PC-9 (cell line): Measurements from ENCODE around the gene GRIPAP1. TPM values are rescaled to one million over a fixed set of nuclear protein-coding genes. Genes with fewer than 3 reads are reported as not detected.

Experiments used
- BruUV-seq: library from RNA; stranded (reverse); fragments of 400-500 nt; replicated peaks from 2 replicates; lab custom pipeline; 2021; lab: Mats Ljungman, UMichigan
- CTCF ChIA-PET: fragments of 300-600 bp; sonication (Branson Sonifier 250); formaldehyde crosslinking; loops from one replicate; lab custom pipeline; 2022; ENCODE audit warnings: antibody characterized with exemption; lab: Charles Lee
- POLR2A ChIA-PET: fragments of 300-600 bp; sonication (Branson Sonifier 250); formaldehyde crosslinking; loops from one replicate; lab custom pipeline; 2022; ENCODE audit warnings: antibody characterized with exemption; ENCODE audit not compliant: unreplicated experiment; lab: Charles Lee
- DNase-seq, 2 experiments: peaks; one replicate each; pipeline versions ENCODE4 v3.0.0 to v3.0.0-alpha.2; 2015 to 2022; ENCODE audit warnings: mixed read lengths in 1 of 2
- H2AFZ ChIP-seq: fragments of 200-600 bp; sonication (generic); 2 replicates; pipeline ENCODE4 v1.8.1; 2017; ENCODE audit warnings: antibody characterized with exemption
- H3F3A ChIP-seq: fragments of 200-600 bp; sonication (generic); 2 replicates; pipeline ENCODE4 v1.8.1; 2017; ENCODE audit warnings: antibody characterized with exemption, mild to moderate bottlenecking, low read depth; ENCODE audit not compliant: insufficient read depth
- H3K27ac ChIP-seq: fragments of 200-600 bp; sonication (generic); 2 replicates; pipeline ENCODE4 v1.6.1; 2016; ENCODE audit warnings: mixed run types
- H3K27me3 ChIP-seq: fragments of 200-600 bp; sonication (generic); 2 replicates; pipeline ENCODE4 v1.6.1; 2016; ENCODE audit warnings: low read depth, mixed run types; ENCODE audit not compliant: insufficient read depth
- H3K36me3 ChIP-seq: fragments of 200-600 bp; sonication (generic); 2 replicates; pipeline ENCODE4 v1.6.1; 2016; ENCODE audit warnings: low read depth, mixed run types
- H3K4me1 ChIP-seq: fragments of 200-600 bp; sonication (generic); replicated peaks from 2 replicates; pipeline ENCODE4 v1.6.1; 2016; ENCODE audit warnings: mixed run types; ENCODE audit not compliant: insufficient read depth
- H3K4me2 ChIP-seq: fragments of 200-600 bp; sonication (generic); 2 replicates; pipeline ENCODE4 v1.6.1; 2017; ENCODE audit warnings: mixed run types
- H3K4me3 ChIP-seq: fragments of 200-600 bp; sonication (generic); 2 replicates; pipeline ENCODE4 v1.6.1; 2016; ENCODE audit warnings: mixed run types
- H3K79me2 ChIP-seq: fragments of 200-600 bp; sonication (generic); 2 replicates; pipeline ENCODE4 v1.6.1; 2017; ENCODE audit warnings: low read depth, mixed run types
- H3K9me2 ChIP-seq: fragments of 200-600 bp; sonication (generic); 2 replicates; pipeline ENCODE4 v1.8.1; 2017; ENCODE audit warnings: mild to moderate bottlenecking; ENCODE audit not compliant: insufficient read depth
- H3K9me3 ChIP-seq: fragments of 200-600 bp; sonication (generic); 2 replicates; pipeline ENCODE4 v1.8.1; 2016; ENCODE audit warnings: low read depth; ENCODE audit not compliant: insufficient read depth
- H4K20me1 ChIP-seq: fragments of 200-600 bp; sonication (generic); 2 replicates; pipeline ENCODE4 v1.8.1; 2017; ENCODE audit not compliant: insufficient read depth
- CTCF ChIP-seq: fragments of 200-600 bp; sonication (generic); conservative IDR thresholded peaks from 2 replicates; pipeline ENCODE4 v1.6.1; 2017; ENCODE audit warnings: mixed run types, antibody characterized with exemption, mild to moderate bottlenecking, moderate library complexity
- EZH2 ChIP-seq: fragments of 200-600 bp; sonication (generic); IDR thresholded peaks from 2 replicates; pipeline ENCODE4 v1.8.0; 2017; ENCODE audit warnings: antibody characterized with exemption, low read depth
- intact Hi-C: fragments of 100-400 bp; cut with micrococcal nuclease; formaldehyde crosslinking; loops from one replicate; pipeline ENCODE4 v1.10.0; 2022; ENCODE audit not compliant: unreplicated experiment
- total RNA-seq: library from RNA; stranded (reverse); gene quantifications from 2 replicates; pipeline ENCODE4 v1.2.3, GENCODE V29; 2021

The GRIPAP1 gene
- total RNA-seq, 1 experiment from 2014 or later, result 33.6 TPM

DNA sequence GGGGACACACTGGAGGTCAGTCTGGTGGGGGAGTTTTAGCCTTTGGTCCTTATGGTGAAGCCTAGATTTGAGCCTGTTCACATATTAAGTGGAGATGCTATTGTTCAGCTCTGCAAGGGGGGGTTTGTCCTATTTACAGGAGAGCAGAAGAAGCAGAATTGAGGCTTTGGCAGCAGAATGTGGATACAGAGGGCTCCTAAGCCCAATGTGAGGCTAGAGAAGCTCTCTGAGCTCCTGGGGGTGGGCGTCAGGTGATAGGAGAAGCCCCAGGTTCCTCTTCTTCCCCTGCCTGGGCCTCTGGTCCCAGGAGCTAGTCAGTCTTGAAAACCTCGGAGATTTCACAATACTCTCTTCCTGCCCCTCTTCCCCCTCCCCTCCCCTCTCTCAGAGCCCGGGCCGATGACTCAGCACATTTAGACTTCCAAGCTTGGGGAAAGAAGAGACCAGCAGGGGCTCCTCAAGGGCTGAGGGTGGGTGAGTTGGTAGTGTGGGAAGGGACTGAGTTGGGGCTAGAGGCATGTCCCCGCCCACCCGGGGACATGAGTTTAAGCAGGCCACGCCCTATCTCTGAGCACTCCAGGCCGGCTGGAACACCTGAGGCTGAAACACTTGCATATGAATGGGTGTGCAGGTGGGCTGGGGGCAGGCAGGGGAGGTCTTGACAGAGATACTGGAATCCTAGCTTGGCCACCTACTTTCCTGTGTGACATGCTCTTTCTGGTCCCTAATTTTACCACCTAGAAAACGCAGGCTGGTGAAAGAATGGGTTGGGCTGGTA lies 37.7 kb upstream of the GRIPAP1 start:
- Histone ChIP-seq H3K79me2 (peaks cover 26% of the 10 kb centered on the region), H2AFZ (no peak overlapping the region), H3K4me1 (peaks cover 17% of the 10 kb centered on the region), H3K4me3 (peak overlapping the region; percentile 58; the same call in 1 of the 2 replicates), H3F3A (no peaks in the 10 kb centered on the region), H3K9me2 (no peaks in the 10 kb centered on the region), H3K4me2 (peak overlapping the region; percentile 69), H4K20me1 (no peaks in the 10 kb centered on the region), H3K36me3 (no peaks in the 10 kb centered on the region), H3K9me3 (no peaks in the 10 kb centered on the region), H3K27me3 (no peaks in the 10 kb centered on the region), H3K27ac (peak overlapping the region; percentile 75)
- DNase-seq, result peak; percentile 75 to 84
- TF ChIP-seq EZH2 (no peak), CTCF (no peak)
- CTCF ChIA-PET, result interaction anchor here (0.6 kb wide), 1 partner anchor 66 kb away, joined by 6 read pairs; no protein-coding TSS in a partner anchor
- POLR2A ChIA-PET, result interaction anchor here (0.7 kb wide), 1 partner anchor 547 kb away, joined by 4 read pairs; no protein-coding TSS in a partner anchor
- intact Hi-C loops, result loop anchor here (5.0 to 10.0 kb wide), 5 partner anchors 37 to 277 kb away; partner anchors contain the start of genes GLOD5, GRIPAP1, OTUD5 and PRICKLE3
- BruUV-seq, result no TSS peak

- peaks cover 26% of the 10 kb centered on the region for H3K79me2 ChIP-seq
- H3K27me3 ChIP-seq, result no peaks in the 10 kb centered on the region
- H3K4me3 ChIP-seq, result no peak overlapping the region
- no peaks in the 10 kb centered on the region for H3K36me3 ChIP-seq
- H3K4me1 ChIP-seq, result peaks cover 17% of the 10 kb centered on the region
- no peaks in the 10 kb centered on the region for H4K20me1 ChIP-seq
- CTCF ChIA-PET, result interaction anchor here (0.5 kb wide), 1 partner anchor 36 kb away, joined by 3 read pairs; the partner anchor contains the start of gene GRIPAP1
- BruUV-seq, result no TSS peak
- H3K27ac ChIP-seq, result peak overlapping the region; percentile 63
- DNase-seq, result peak in 1 of 2 experiments; percentile 58
- peak overlapping the region; percentile 36; the same call in 1 of the 2 replicates for H3K4me2 ChIP-seq
- H2AFZ ChIP-seq, result no peak overlapping the region
- no peaks in the 10 kb centered on the region for H3K9me2 ChIP-seq
- TF ChIP-seq CTCF, result no peak
- no peak for TF ChIP-seq EZH2
- no peaks in the 10 kb centered on the region for H3F3A ChIP-seq
- POLR2A ChIA-PET, result no interaction called here
- intact Hi-C loops, result no loop called here
- H3K9me3 ChIP-seq, result no peaks in the 10 kb centered on the region
Measured at GRCh38 chrX:49037883-49038475, 35.9 kb upstream of the GRIPAP1 start.

DNA sequence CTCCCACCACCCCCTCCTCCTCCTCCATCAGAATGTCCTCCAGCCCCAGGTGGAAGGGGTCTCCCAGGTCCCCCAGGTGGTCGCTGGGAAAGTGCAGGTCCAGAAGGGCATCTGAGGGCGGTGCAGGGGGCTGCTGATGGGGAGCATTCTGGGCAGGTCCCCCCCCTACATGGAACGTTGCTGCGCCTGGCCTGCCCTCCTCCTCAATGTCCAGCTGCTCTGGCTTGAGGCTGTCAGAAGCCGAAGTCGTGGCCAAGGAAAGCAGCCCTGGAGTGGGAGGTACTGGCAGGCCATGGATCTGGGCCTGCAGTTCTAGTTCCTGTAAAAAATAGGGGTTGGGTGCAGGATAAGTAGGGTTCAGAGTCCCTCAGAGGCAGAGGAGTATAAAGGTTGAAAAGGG lies 28.2 kb upstream of the GRIPAP1 start:
- no peaks in the 10 kb centered on the region for H4K20me1 ChIP-seq
- H3K27me3 ChIP-seq, result no peaks in the 10 kb centered on the region
- BruUV-seq, result no TSS peak
- no peaks in the 10 kb centered on the region for H3K9me2 ChIP-seq
- intact Hi-C loops, result no loop called here
- no peak for TF ChIP-seq CTCF
- no peak for TF ChIP-seq EZH2
- CTCF ChIA-PET, result no interaction called here
- H3K4me2 ChIP-seq, result no peak overlapping the region
- H3K4me3 ChIP-seq, result no peak overlapping the region
- H3K36me3 ChIP-seq, result no peaks in the 10 kb centered on the region
- POLR2A ChIA-PET, result no interaction called here
- H3K27ac ChIP-seq, result no peak overlapping the region
- no peak for DNase-seq
- H3K4me1 ChIP-seq, result no peaks in the 10 kb centered on the region
- H3K9me3 ChIP-seq, result no peaks in the 10 kb centered on the region
- H3K79me2 ChIP-seq, result no peaks in the 10 kb centered on the region
- no peak overlapping the region for H2AFZ ChIP-seq
- H3F3A ChIP-seq, result no peaks in the 10 kb centered on the region
